Left forelimb (tissue), 1 donor: ENCODE results near the gene NRN1.
"Not testable (repeated sequence)": the region's sequence is repeated elsewhere in the genome, so short reads cannot be mapped to it uniquely, and the experiment has no call there.

Source experiments
- DNase-seq: peaks from one replicate; pipeline ENCODE4 v3.0.0-alpha.2; 2018; ENCODE audit warnings: low spot score

Gene NRN1

GRCh38 chr6:6006428-6007365, at the start of gene NRN1:
TSS of gene NRN1 (minus strand) at chr6:6006925. CDS start at chr6:6006749, 176 bp downstream.
- DNase-seq = no peak

- no peak for DNase-seq
These were observed 45.5 kb upstream of the NRN1 start for GRCh38 chr6:6052216-6052615.

GRCh38 chr6:6046716-6047115, 40.0 kb upstream of the NRN1 start:
- no peak for DNase-seq

DNA sequence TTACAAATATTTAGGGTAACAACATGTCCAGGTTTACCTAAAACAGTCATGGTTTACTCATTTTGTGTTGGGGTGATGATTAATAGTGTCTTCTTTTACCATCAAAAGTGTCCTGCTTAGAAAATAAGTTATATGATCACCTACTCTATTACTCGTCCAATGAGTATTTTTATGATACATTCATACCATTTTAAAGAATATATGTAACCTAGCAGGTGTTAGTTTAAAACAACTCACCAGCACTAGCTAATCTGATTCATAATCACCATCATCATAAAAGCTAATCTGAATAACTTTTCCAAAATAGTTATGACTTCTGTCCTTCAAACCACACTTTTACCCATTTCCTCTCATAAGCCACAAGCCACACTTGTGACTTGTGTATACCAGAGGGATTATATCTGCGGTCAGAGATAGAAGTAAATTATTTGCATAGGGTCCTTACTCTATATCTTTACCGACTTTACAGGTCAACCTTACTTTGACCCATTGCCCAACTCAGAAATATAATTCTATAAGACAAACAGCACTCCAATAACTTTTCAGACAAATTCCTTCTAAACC, 33.3 kb upstream of the NRN1 start:
- no peak for DNase-seq

DNA sequence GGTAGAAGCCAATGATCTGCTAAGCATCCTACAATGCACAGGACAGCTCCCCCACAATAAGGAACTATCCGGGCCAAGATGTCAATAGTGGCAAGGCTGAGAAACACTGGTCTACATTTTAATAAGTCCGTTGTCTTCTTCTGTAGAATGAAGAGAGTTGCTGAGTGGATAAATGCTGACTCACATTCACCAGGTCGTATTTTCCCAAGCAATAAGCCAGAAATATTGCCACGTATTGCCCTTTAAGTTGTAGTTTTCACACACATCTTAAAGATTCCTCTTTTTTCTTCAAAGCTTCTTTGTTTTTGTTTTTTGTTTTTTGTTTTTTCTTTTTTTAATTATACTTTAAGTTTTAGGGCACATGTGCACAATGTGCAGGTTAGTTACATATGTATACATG, 30.5 kb upstream of the NRN1 start:
- no peak for DNase-seq

- DNase-seq = no peak
These were observed 27.1 kb upstream of the NRN1 start for GRCh38 chr6:6033858-6034257.

- no peak for DNase-seq
These were observed 19.9 kb upstream of the NRN1 start for GRCh38 chr6:6026513-6027205.

DNA sequence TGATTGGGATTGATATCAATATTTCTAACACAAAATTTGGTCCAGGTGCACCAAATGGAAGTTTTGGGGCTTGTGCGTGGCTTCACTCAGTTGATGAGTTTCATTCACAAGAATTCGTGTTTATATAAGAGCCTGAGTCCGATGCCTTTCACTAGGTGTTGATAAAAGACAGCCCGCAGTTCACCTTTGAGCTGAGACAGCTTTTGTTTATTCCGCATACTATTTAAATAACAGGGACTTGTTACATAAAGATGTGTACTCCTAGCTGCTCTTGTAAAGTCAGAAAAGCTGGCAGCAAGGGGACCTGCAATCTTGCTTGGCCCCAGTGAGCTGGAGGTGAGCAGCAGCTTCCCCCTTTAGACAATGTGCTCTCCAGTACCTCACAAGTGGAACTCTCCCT, 19.0 kb upstream of the NRN1 start:
- DNase-seq = no peak

DNA sequence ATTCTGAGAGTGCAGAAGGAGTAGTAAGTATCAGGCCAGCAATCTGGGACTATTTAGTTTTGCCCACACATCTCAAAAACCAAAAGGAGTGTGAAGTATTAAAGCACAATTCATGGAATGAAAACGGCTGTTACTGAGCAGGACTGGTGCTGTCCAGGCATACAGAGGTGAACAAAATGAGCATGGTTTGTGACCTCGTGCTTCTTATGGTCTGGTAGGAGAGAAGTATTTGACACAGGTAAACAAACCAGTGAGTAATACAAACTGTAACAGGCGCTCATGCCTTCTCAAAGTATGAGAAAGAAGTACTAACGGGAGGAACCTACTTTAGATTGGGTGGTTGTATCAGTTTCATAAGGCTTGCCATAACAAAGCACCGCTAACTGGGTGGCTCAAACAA, 17.5 kb upstream of the NRN1 start:
- DNase-seq = no peak

DNA sequence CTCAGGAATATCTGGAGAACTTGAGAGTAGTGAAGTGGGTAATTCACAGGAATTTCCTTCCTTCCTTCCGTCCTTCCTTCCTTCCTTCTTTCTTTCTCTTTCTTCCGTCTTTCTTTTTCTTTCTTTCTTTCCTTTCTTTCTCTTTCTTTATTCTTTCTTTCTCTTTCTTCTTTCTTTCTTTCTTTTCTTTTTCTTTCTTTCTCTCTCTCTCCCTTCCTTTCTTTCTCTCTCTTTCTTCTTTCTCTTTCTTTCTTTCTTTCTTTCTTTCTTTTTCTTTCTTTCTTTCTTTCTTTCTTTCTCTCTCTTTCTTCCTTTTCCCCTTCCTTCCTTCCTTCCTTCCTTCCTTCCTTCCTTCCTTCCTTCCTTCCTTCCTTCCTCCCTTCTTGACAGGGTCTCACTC, 16.1 kb upstream of the NRN1 start:
- DNase-seq = not testable (repeated sequence)

DNA sequence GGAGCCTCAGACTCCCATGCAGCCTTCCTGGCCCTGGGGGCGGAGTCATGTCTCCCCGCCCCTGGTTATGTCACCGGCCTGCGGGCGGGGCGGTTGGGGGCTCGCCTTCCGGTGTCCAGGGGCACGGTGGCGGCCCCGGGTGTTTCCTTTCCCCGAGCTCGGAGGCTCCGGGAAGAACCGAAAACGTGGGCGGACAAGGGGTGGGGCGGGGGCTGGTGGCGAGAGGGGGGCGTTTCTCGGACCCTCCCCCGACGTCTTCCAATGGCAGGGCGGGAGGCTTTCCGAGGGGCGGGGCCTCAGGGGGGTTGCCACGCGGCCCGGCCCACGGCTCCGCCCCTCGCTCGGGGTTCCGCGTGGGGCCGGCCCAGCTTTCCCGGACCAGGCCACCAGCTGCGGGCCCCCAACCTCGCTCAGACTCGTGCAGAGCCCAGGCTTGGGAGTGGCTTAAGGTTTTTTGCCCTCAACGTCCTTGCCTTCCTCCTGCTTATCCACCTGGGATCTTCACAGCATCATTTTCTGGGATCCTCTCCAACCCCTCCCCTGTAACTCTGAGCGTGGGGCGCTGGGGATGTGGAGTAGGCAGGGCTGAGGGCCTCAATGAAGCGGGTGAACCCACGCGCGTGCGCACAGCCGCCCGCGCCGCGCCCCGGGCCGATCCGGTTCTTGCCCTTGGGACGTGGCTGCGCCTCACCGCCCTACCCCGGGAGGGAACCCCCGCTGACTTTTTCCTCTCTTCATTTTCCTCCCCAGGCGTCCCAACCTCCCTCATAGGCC, 2.1 kb upstream of the NRN1 start:
- DNase-seq = peak; percentile 94

DNA sequence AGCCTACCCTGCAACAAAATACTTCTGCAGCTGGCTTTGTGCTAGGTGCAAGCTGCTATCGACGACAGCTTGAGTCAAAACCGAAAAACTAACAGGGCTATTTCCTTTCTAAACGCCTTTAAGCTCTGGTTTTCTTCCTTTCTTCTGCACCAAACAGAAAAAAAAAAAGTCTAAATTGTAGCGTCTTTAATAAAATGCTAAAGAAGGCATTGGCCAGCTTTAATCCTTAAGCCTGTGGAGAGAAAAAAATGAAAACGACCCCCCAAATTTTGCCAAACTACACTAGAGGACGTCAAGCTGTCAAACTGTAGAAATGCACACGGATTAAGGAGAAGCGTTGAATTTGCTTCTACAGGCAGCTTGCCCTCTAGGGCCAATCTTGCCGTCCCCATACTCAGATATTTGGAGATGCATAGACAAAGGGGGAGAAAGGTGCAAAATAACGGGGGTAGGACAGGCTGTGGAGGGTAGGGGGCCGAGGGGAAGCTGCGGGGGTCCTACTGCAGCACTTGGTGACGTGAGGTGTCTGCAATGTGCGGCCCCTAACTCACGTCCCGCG, 1.4 kb upstream of the NRN1 start:
- DNase-seq = no peak

DNA sequence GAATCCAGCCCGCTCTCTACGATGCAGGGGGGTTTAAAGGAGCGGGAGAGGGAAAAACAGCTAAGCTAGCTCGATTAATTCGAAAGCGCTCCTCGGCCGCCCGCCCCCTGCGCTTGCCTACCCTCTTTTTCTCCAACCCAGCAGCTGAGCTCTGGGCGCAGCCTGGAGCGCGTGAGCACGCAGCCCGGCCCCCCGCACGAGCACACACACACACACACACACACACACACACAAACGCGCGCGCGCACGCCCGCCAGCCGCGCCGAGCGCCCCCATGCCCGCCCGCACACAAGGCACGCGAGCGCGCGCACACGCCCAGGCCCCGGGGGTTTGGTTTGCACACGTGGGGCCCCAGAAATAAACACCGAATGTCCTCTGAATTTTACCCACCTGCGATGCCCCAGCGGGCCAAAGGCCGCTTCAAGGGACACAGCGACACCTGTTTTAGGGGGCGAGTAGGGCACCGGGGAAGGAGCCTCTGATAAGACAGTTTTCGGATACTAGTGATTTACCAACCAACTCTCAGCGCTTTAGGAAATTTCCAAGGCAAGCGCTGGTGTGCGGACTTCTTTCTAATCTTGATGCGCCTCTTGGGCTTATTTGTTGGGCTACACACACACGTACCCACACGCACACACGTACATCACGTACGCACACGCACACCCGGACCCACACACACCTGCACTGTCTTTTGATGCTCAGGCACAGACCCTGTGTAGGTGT, 802 bp upstream of the NRN1 start:
- DNase-seq = peak; percentile 78

DNA sequence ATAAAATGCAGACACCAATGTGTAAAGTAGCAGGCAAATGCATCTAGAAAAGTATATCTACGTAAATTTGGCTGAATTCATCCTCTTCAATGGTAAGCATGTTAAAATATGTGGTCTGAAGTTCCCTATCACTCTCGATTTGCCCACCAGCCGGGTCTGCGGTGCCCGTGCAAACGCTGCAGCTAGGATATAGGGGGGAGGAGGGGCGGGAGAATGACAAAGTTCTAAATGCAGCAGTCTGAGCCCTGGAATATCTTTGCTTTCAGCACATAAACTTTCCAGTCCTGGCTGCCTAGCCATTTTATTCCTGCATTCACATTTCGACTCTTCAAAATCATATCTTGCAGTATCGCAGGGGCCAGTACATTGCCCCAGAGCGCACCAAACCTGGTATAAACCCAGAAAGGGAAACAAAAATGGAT, 708 bp downstream of the NRN1 start:
- no peak for DNase-seq

DNA sequence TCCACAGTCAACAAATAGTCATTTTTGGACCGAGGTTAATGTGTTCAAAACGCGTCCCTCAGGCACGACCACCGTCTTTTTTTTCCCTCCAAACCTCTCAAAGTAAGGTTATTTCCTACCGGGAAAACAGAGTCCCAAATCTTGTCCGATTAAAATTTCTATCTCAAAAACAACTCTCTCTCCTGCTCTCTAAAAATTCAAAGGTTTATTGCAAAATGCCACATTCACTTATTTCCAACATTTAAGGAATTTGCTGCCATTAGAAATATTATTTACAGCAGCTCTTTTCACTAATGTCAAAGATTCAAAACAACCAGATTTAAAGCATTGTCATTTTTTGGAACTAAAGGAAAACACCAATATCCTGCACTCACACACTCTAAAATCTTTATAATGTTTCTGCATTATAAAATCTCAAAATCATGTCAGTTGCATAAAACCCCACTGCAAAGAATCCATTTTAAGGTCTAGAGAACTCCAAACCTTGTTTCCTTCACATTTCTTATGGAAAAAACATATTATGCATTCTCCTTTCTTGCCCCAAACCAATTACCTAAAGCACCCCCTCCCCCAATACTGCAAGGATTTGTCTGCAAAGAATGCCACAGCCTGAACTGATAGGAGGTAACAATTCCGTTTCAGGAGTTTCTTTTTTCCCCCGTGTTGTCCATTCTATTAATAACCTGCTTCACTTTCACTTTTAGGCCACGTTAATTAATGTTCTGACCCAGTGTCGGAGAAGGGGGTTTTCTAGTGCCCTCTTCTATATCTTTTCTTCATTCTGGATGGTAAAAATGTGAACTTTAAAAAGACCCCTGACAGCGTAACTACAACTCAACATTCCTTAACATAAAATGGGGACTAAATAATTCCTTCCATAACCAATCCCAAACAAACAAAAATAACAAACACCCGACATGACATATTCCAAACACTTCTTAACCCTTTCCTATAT, 1.4 kb downstream of the NRN1 start:
- DNase-seq = no peak

DNA sequence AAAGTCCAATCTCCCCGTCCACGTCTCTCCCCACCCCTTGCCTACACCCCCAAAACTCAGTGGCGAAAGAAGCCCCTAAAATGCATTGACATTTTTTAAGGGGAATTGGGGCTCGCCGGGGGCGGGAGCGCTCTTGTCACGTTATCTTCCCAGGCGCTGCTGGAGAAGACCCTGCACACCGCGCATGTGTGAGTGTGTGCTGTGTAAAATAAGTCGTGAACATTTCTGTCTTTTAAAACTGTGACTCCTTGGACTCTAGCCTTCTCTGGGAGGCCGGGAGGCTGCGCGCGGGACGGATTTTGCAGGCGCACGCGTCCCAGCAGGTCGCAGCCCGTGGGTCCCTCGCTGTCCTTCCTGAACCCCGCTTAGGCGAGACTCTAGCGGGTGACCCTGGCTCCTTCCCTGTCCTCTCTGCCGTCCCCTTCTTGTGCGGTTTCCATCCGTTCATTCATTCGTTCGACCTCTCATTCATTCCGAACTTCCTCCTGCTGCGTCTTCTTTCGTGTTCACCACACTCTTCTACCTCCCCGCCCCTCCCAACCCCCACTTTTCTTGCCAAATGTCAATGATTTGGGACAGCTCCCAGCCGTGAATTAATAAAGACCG, 2.2 kb downstream of the NRN1 start:
- peak; percentile 74 for DNase-seq

DNA sequence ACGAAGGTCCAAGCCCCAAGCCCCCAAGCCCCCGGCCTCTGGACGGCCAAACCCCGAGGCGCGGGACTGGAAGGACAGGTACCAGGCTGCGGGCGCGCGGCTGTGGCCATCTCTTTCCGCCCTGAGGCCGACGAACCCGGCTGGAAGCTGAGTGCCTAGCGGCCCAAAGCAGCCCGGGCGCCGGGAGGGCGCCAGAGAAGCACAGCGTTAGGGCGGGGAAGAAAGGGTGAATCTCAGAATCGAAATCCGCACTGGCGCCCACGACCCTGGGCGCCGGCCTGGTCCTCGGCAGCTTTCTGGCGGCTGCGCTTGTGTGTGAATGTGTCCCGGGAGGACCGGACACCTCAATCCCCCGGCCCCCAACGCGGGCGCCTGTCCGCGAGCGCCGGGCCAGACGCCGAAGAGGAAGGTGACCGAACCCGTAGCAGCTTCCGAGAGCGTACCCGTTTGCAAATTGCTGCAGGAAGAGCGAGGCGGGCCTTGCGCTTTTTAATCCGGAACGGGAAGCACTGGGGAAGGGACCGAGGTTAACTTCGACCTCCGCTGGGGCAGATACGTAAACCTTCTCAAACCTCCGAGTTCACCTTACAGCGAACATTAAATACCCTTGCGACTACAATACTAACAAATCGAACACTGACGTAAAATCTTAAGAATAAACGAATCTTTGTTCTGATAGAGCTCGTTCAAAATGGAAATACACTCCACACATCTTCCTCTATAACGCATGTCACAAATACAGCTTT, 2.9 kb downstream of the NRN1 start:
- DNase-seq = peak; percentile 81

- DNase-seq = no peak
These were observed 3.7 kb downstream of the NRN1 start for GRCh38 chr6:6002848-6003620.
